C4-2B (cell line): Measurements from ENCODE around the gene GALE.
"Not testable (repeated sequence)": the region's sequence is repeated elsewhere in the genome, so short reads cannot be mapped to it uniquely, and the experiment has no call there.

ENCODE experiments used
- H3K27ac ChIP-seq: fragments of 450-650 bp; 2 replicates; pipeline ENCODE4 v1.5.1; 2017
- CTCF ChIP-seq: fragments of 450-650 bp; conservative IDR thresholded peaks from 2 replicates; pipeline ENCODE4 v1.5.1; 2017; ENCODE audit warnings: mild to moderate bottlenecking
- ZFX ChIP-seq: fragments of 450-650 bp; IDR thresholded peaks from 2 replicates; pipeline ENCODE4 v1.6.1; 2017

GALE gene

GRCh38 chr1:23836037-23836436 is 35.5 kb upstream of the GALE start:
- H3K27ac ChIP-seq, result no peak overlapping the region
- TF ChIP-seq ZFX (no peak), CTCF (no peak)

GRCh38 chr1:23834156-23834555 is 33.6 kb upstream of the GALE start:
- H3K27ac ChIP-seq, result not testable (repeated sequence)

- TF ChIP-seq CTCF (no peak), ZFX (no peak)
- H3K27ac ChIP-seq, result no peak overlapping the region
Observed at GRCh38 chr1:23827717-23828116, 27.2 kb upstream of the GALE start.

- H3K27ac ChIP-seq, result not testable (repeated sequence)
Observed at GRCh38 chr1:23826590-23826989, 26.0 kb upstream of the GALE start.

- peak overlapping the region; percentile 92 for H3K27ac ChIP-seq
- TF ChIP-seq ZFX (no peak), CTCF (no peak)
Observed at GRCh38 chr1:23825762-23826522, 25.4 kb upstream of the GALE start.

- peak within 1 kb of the TSS; percentile 92 for H3K27ac ChIP-seq
- TF ChIP-seq ZFX (no peak), CTCF (no peak)
Observed at GRCh38 chr1:23825076-23825761, 24.7 kb upstream of the GALE start, which contains the start of gene HMGCL. TSS of gene HMGCL (minus strand) at chr1:23825429. CDS start at chr1:23825415, 14 bp downstream.

GRCh38 chr1:23824711-23825075 is 24.1 kb upstream of the GALE start:
- peak overlapping the region; percentile 92 for H3K27ac ChIP-seq
- TF ChIP-seq CTCF, result no peak
- TF ChIP-seq ZFX, result no peak

- no peak for TF ChIP-seq CTCF
- no peak for TF ChIP-seq ZFX
- H3K27ac ChIP-seq, result no peak overlapping the region
Observed at GRCh38 chr1:23823767-23824166, 23.2 kb upstream of the GALE start.
